ENCODE data around the gene TPPP2.

The TPPP2 gene

DNA sequence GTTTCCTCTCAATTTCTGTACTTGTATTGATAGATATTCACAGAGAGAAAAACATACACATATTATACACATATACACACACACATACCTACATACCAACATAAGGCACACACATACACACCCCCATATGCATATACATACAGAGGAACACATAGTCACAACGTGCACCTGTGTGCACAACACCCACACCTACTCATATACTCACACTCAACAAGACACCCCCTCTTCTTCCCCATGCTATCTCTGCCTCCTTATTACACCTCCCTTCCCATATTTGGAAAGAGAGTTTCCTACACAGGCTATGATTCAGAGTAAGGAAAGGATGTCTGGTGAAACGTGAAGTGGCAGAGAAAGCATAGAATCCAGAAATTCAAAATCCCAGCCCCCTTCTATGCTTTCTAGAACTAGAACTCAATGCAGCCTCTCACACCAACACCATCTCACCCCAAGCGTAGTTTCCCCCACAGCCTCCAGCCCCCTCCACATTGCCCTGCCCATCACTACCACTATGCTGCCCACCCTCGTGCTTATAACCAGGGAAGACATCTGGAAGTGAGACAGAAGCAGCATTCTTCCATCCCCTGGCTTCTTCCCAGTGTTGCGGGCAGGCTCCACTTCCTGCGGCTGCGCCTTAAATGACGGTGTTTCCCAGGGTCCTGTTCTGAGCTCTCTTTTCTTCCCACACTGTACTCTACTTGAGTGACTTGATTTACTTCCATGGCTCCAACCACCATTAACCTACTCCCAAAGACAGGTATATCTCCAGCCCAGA is 30.0 kb downstream of the TPPP2 start:
- DNase-seq = no peak

GRCh38 chr14:21060614-21061346 is 30.8 kb downstream of the TPPP2 start:
- DNase-seq = no peak

- no peak for DNase-seq
Observed at GRCh38 chr14:21061347-21061668, 31.3 kb downstream of the TPPP2 start.

DNA sequence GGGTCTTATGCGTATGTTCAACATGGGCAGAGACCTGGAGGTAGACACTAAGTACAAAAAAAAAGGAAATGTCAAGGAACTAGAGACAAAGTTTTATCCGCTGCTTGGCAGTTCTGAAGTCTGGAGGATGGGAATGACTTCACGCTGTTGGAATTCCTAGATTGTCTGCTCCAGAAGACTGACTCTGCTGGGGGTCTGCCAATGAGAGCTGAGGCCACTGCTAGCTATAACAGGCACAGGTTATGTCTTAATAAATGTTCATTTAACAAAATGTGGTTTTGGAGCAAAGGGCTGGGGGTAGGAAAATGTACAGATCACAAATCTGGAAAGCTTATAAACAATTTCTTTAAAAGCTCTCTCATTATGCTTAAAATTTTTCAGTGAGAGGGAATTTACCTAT is 33.5 kb downstream of the TPPP2 start:
- DNase-seq = no peak

GRCh38 chr14:21066882-21067502 is 37.0 kb downstream of the TPPP2 start:
- DNase-seq = peak in 1 of 2 donors; percentile 26

GRCh38 chr14:21068521-21069387 is 38.7 kb downstream of the TPPP2 start:
- DNase-seq = peak; percentile 67 to 78

DNA sequence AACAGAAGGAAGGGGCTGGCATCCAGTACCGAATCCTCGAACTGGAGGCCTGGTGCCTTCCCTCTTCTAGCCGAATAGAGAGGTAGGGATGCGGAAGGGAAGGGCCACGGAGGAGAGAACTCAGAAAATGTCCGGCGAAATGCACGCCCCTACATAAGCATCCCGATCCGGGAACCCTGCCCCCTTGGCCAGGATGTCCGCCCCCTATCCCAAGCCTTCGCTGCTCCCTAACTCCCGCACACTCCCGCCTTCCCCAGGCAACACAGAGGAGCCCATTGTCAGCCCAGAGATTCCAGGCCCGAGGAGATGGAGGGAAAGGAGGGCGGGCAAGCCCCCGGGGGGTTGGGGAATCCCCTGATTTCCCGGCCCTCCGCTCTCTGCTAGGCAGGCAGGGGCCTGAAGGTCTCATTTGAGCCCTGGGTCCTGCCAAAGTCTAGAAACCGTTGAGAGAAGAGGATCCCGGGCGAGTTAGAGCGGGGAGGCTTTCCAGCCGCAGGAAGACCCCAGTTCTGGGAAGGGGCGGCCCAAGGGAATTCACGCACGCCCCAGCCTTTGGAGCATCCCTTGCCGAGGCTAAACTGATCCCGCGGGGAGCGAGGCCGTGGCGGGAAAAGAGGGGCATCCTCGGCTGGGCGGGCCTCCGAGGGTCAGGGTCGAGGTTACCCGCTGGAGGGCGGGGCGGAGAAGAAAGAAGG is 39.5 kb downstream of the TPPP2 start:
- peak in 1 of 2 donors; percentile 34 for DNase-seq

DNA sequence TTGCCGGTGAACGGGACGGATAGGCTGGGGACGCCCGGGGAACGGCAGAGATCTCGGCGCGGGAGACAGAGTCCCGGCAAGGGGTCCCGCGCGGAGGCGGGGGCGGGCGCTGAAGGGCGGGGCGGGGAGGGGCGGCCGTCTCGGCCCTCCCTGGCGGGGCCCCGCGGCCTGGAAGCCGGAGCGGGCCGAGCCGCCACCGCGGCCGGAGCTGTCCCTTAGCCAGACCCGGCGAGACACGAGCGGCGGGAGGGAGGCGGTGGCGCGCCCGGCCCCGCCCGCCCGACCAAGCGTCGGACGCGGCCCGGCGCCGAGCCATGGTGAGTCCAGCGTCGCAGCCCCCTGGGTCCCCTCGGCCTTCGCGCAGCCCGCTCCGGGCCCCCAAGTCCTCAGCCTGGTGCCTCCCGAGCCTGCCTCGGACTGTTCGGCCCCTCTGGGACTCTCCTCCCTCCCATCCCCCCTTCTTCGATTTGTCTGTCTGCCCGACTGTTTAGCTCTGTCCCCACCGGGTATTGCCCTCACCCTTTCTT is 40.1 kb downstream of the TPPP2 start, which contains the start of gene ARHGEF40:
ARHGEF40 (plus strand) TSS at position 222 of the 527 bp plus-strand sequence; CDS start at position 315, 93 bp downstream.
- peak in 1 of 2 donors; percentile 45 for DNase-seq

GRCh38 chr14:21070610-21071224 is 40.7 kb downstream of the TPPP2 start:
- DNase-seq = peak in 1 of 2 donors; percentile 32

- peak; percentile 58 to 65 for DNase-seq
Observed at GRCh38 chr14:21071225-21072030, 41.4 kb downstream of the TPPP2 start.

DNA sequence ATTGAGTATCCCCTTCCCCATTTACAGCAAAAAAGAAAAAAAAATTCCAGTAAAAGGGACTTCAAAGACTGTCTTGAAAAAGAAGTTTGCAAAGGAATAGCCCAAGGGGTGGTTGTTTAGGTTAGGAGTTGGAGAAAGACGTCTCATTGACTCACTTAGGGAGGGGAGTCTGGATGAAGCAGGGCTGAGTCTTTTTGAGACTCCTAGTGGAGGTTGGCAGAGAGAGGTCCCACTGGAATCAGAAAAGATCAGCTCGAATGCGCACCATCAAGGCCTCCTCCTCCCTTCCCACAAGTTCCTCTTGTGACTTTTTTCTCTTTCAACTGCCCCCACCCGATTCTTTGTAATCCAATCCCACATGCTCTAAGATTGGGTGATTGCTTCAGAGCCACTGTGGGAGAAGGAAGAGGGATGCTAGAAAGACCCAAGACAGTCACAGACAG is 42.0 kb downstream of the TPPP2 start:
- no peak for DNase-seq

- DNase-seq = no peak
Observed at GRCh38 chr14:21072781-21073339, 42.8 kb downstream of the TPPP2 start.

GRCh38 chr14:21073921-21074320 is 43.9 kb downstream of the TPPP2 start:
- DNase-seq = no peak

GRCh38 chr14:21074398-21075272 is 44.6 kb downstream of the TPPP2 start:
- DNase-seq = no peak

DNA sequence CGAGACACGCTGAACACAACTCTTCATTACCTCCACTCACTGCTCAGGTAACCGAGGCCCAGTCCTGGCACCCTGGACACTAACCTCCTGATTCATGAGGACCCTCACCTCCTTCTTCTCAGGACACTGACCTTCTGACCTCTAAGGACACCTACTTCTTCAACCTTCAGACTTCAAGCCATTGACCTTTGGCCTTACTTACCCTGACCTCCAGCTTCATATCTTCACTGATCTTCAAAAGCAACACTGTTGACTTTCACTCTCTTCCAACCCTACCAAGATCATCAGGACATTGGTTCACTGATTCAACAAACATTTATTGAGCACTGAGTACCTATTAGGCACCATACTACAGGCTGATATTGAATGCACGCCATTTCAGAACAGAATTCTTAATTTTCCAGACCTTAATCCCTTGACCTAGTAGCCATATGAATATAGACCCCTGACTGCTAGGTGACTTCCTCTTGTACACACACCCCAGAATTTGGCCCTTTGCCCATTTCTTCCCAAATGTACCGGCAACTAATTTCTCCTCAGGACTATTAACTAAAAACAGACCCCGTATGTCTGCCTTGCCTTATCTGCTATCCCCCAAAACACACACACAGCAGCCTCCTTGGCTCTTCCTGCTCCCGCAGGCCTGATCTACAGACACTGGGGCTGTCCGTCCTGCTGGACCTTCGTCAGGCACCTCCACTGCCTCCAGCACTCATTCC is 45.9 kb downstream of the TPPP2 start:
- no peak for DNase-seq

GRCh38 chr14:21077672-21078071 is 47.7 kb downstream of the TPPP2 start:
- no peak for DNase-seq

GRCh38 chr14:21078287-21078686 is 48.3 kb downstream of the TPPP2 start:
- DNase-seq = no peak

DNA sequence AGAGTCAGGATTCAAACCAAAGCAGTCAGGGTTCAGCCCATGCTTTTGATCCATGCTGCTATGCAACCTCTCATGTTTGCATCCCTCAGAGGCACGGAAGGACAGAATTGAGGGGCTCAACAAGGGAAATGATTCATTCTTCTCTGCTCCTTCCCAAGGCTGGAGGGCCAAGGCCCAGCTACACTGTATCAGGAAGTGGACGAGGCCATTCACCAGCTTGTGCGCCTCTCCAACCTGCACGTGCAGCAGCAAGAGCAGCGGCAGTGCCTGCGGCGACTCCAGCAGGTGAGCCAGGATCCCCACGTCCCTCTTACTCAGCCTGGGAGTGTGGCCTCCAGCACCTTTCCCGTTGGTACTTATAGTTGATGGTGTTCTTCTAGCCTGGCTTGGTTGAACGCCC is 48.7 kb downstream of the TPPP2 start:
- DNase-seq = no peak
